SK-N-SH treated with all-trans-retinoic acid at 6 μM for 48 hours (cell line): ENCODE data around the gene GNG11.

Source experiments
- ATAC-seq: fragments of 200-7000 bp; cut with Tn5 transposase; 3 replicates; pipeline ENCODE4 v1.9.1; 2020; ENCODE audit warnings: mild to moderate bottlenecking, moderate library complexity
- ARNTL ChIP-seq: fragments of 450-650 bp; formaldehyde crosslinking; IDR thresholded peaks from 2 replicates; pipeline ENCODE4 v1.5.0; 2020; ENCODE audit warnings: low read depth, mild to moderate bottlenecking, moderate library complexity, borderline replicate concordance
- BACH2 ChIP-seq: fragments of 250-450 bp; sonication (Bioruptor Pico); IDR thresholded peaks from 2 replicates; pipeline ENCODE4 v1.9.0; 2021; ENCODE audit warnings: mild to moderate bottlenecking, borderline replicate concordance
- CSDC2 ChIP-seq: fragments of 250-450 bp; sonication (Bioruptor Pico); IDR thresholded peaks from 2 replicates; pipeline ENCODE4 v1.5.0; 2020; ENCODE audit warnings: mild to moderate bottlenecking, moderate library complexity
- ESRRG ChIP-seq: fragments of 250-450 bp; sonication (Bioruptor Pico); IDR thresholded peaks from 2 replicates; pipeline ENCODE4 v1.6.1; 2021; ENCODE audit warnings: mild to moderate bottlenecking
- GLIS3 ChIP-seq: fragments of 250-450 bp; sonication (Bioruptor Pico); IDR thresholded peaks from 2 replicates; pipeline ENCODE4 v1.5.0; 2020; ENCODE audit warnings: mild to moderate bottlenecking, moderate library complexity
- ISL1 ChIP-seq: fragments of 250-450 bp; sonication (Bioruptor Pico); IDR thresholded peaks from 2 replicates; pipeline ENCODE4 v2.1.2; 2022; ENCODE audit warnings: mild to moderate bottlenecking, moderate library complexity
- OSR1 ChIP-seq: fragments of 250-450 bp; sonication (Bioruptor Pico); IDR thresholded peaks from 2 replicates; pipeline ENCODE4 v1.8.0; 2022; ENCODE audit warnings: moderate library complexity, mild to moderate bottlenecking, inconsistent platforms
- PPARA ChIP-seq: fragments of 250-450 bp; sonication (Bioruptor Pico); IDR thresholded peaks from 2 replicates; pipeline ENCODE4 v1.5.0; 2020; ENCODE audit warnings: mild to moderate bottlenecking, borderline replicate concordance
- RARB ChIP-seq: fragments of 250-450 bp; sonication (Bioruptor Pico); IDR thresholded peaks from 2 replicates; pipeline ENCODE4 v1.8.0; 2021; ENCODE audit warnings: mild to moderate bottlenecking, moderate library complexity
- SNAI2 ChIP-seq: fragments of 250-450 bp; sonication (Bioruptor Pico); IDR thresholded peaks from 2 replicates; pipeline ENCODE4 v1.5.0; 2020; ENCODE audit warnings: mild to moderate bottlenecking, moderate library complexity
- TCF4 ChIP-seq: fragments of 250-450 bp; sonication (Bioruptor Pico); IDR thresholded peaks from 2 replicates; pipeline ENCODE4 v1.8.0; 2021; ENCODE audit warnings: mild to moderate bottlenecking, moderate library complexity, borderline replicate concordance
- TOX ChIP-seq: fragments of 250-450 bp; sonication (Bioruptor Pico); IDR thresholded peaks from 2 replicates; pipeline ENCODE4 v1.8.0; 2021; ENCODE audit warnings: mild to moderate bottlenecking, moderate library complexity, borderline replicate concordance
- ZC3H10 ChIP-seq: fragments of 250-450 bp; sonication (Bioruptor Pico); IDR thresholded peaks from 2 replicates; pipeline ENCODE4 v1.5.1; 2021; ENCODE audit warnings: mild to moderate bottlenecking, moderate library complexity
- ZFP3 ChIP-seq: fragments of 250-450 bp; sonication (Bioruptor Pico); IDR thresholded peaks from 2 replicates; pipeline ENCODE4 v1.5.0; 2020; ENCODE audit warnings: mild to moderate bottlenecking, moderate library complexity
- ZFP30 ChIP-seq: fragments of 450-650 bp; formaldehyde crosslinking; IDR thresholded peaks from 2 replicates; pipeline ENCODE4 v1.5.0; 2022; ENCODE audit warnings: mild to moderate bottlenecking, moderate library complexity
- ZNF565 ChIP-seq: fragments of 450-650 bp; formaldehyde crosslinking; conservative IDR thresholded peaks from 2 replicates; pipeline ENCODE4 v1.5.0; 2020; ENCODE audit warnings: low read depth, mild to moderate bottlenecking, moderate library complexity
- ZNF70 ChIP-seq: fragments of 450-650 bp; formaldehyde crosslinking; IDR thresholded peaks from 2 replicates; pipeline ENCODE4 v1.5.0; 2020; ENCODE audit warnings: mild to moderate bottlenecking, moderate library complexity
- ZNF8 ChIP-seq: fragments of 450-650 bp; formaldehyde crosslinking; IDR thresholded peaks from 2 replicates; pipeline ENCODE4 v1.5.0; 2020; ENCODE audit warnings: mild to moderate bottlenecking, moderate library complexity
- TF ChIP-seq, protein P1 (sequence below): fragments of 250-450 bp; sonication (Bioruptor Pico); IDR thresholded peaks from 2 replicates; pipeline ENCODE4 v1.5.1; 2020; ENCODE audit warnings: low read depth, mild to moderate bottlenecking, moderate library complexity
- TF ChIP-seq, protein P2 (sequence below): fragments of 250-450 bp; sonication (Bioruptor Pico); IDR thresholded peaks from 2 replicates; pipeline ENCODE4 v1.5.0; 2020; ENCODE audit warnings: mild to moderate bottlenecking, moderate library complexity
- TF ChIP-seq, protein P3 (sequence below): fragments of 250-450 bp; sonication (Bioruptor Pico); IDR thresholded peaks from 2 replicates; pipeline ENCODE4 v1.5.1; 2021; ENCODE audit warnings: mild to moderate bottlenecking, moderate library complexity
- TF ChIP-seq, protein P4 (sequence below): fragments of 250-450 bp; sonication (Bioruptor Pico); IDR thresholded peaks from 2 replicates; pipeline ENCODE4 v1.8.0; 2020; ENCODE audit warnings: mild to moderate bottlenecking, moderate library complexity, borderline replicate concordance
- TF ChIP-seq, protein P5 (sequence below): fragments of 250-450 bp; sonication (Bioruptor Pico); IDR thresholded peaks from 2 replicates; pipeline ENCODE4 v1.8.0; 2021; ENCODE audit warnings: low read depth, mild to moderate bottlenecking, moderate library complexity, borderline replicate concordance

Gene GNG11

DNA sequence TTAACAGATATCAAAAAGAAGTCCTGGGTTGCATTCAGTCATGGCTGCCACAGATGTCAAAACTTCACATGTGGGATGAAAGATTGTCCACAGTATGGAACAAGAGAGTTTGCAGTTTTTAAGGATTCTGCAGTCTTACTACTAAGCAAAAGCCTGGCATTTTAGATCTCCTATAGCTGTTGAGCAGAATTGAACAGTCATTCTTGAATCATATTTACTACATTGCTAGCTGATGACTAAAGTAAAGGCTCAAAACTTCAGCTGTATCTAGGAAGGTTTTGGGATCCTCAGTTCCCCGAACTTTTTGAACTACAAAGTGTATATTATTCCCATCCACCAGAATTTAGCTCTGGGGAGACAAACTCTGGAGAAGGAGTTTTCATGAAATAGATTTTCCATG lies 51.6 kb downstream of the GNG11 start:
- TF ChIP-seq BACH2 (CRISPR knock-in tag) (no peak), ZNF8 (CRISPR knock-in tag) (no peak), ZNF70 (CRISPR knock-in tag) (no peak), CSDC2 (CRISPR knock-in tag) (no peak), TCF4 (no peak), PPARA (no peak), SNAI2 (CRISPR knock-in tag) (no peak), GLIS3 (CRISPR knock-in tag) (no peak), ZC3H10 (CRISPR knock-in tag) (no peak), ISL1 (CRISPR knock-in tag) (no peak), ZFP3 (no peak), ZFP30 (CRISPR knock-in tag) (no peak), ARNTL (CRISPR knock-in tag) (no peak), RARB (CRISPR knock-in tag) (no peak), OSR1 (CRISPR knock-in tag) (no peak)
- TF ChIP-seq, protein P1, sequence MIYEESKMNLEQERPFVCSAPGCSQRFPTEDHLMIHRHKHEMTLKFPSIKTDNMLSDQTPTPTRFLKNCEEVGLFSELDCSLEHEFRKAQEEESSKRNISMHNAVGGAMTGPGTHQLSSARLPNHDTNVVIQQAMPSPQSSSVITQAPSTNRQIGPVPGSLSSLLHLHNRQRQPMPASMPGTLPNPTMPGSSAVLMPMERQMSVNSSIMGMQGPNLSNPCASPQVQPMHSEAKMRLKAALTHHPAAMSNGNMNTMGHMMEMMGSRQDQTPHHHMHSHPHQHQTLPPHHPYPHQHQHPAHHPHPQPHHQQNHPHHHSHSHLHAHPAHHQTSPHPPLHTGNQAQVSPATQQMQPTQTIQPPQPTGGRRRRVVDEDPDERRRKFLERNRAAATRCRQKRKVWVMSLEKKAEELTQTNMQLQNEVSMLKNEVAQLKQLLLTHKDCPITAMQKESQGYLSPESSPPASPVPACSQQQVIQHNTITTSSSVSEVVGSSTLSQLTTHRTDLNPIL = no peak
- TF ChIP-seq, protein P2, sequence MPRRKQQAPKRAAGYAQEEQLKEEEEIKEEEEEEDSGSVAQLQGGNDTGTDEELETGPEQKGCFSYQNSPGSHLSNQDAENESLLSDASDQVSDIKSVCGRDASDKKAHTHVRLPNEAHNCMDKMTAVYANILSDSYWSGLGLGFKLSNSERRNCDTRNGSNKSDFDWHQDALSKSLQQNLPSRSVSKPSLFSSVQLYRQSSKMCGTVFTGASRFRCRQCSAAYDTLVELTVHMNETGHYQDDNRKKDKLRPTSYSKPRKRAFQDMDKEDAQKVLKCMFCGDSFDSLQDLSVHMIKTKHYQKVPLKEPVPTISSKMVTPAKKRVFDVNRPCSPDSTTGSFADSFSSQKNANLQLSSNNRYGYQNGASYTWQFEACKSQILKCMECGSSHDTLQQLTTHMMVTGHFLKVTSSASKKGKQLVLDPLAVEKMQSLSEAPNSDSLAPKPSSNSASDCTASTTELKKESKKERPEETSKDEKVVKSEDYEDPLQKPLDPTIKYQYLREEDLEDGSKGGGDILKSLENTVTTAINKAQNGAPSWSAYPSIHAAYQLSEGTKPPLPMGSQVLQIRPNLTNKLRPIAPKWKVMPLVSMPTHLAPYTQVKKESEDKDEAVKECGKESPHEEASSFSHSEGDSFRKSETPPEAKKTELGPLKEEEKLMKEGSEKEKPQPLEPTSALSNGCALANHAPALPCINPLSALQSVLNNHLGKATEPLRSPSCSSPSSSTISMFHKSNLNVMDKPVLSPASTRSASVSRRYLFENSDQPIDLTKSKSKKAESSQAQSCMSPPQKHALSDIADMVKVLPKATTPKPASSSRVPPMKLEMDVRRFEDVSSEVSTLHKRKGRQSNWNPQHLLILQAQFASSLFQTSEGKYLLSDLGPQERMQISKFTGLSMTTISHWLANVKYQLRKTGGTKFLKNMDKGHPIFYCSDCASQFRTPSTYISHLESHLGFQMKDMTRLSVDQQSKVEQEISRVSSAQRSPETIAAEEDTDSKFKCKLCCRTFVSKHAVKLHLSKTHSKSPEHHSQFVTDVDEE (CRISPR knock-in tag) = no peak
- TF ChIP-seq, protein P3, sequence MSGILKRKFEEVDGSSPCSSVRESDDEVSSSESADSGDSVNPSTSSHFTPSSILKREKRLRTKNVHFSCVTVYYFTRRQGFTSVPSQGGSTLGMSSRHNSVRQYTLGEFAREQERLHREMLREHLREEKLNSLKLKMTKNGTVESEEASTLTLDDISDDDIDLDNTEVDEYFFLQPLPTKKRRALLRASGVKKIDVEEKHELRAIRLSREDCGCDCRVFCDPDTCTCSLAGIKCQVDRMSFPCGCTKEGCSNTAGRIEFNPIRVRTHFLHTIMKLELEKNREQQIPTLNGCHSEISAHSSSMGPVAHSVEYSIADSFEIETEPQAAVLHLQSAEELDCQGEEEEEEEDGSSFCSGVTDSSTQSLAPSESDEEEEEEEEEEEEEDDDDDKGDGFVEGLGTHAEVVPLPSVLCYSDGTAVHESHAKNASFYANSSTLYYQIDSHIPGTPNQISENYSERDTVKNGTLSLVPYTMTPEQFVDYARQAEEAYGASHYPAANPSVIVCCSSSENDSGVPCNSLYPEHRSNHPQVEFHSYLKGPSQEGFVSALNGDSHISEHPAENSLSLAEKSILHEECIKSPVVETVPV (CRISPR knock-in tag) = no peak
- TF ChIP-seq, protein P4, sequence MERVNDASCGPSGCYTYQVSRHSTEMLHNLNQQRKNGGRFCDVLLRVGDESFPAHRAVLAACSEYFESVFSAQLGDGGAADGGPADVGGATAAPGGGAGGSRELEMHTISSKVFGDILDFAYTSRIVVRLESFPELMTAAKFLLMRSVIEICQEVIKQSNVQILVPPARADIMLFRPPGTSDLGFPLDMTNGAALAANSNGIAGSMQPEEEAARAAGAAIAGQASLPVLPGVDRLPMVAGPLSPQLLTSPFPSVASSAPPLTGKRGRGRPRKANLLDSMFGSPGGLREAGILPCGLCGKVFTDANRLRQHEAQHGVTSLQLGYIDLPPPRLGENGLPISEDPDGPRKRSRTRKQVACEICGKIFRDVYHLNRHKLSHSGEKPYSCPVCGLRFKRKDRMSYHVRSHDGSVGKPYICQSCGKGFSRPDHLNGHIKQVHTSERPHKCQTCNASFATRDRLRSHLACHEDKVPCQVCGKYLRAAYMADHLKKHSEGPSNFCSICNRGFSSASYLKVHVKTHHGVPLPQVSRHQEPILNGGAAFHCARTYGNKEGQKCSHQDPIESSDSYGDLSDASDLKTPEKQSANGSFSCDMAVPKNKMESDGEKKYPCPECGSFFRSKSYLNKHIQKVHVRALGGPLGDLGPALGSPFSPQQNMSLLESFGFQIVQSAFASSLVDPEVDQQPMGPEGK (CRISPR knock-in tag) = no peak
- TF ChIP-seq, protein P5, sequence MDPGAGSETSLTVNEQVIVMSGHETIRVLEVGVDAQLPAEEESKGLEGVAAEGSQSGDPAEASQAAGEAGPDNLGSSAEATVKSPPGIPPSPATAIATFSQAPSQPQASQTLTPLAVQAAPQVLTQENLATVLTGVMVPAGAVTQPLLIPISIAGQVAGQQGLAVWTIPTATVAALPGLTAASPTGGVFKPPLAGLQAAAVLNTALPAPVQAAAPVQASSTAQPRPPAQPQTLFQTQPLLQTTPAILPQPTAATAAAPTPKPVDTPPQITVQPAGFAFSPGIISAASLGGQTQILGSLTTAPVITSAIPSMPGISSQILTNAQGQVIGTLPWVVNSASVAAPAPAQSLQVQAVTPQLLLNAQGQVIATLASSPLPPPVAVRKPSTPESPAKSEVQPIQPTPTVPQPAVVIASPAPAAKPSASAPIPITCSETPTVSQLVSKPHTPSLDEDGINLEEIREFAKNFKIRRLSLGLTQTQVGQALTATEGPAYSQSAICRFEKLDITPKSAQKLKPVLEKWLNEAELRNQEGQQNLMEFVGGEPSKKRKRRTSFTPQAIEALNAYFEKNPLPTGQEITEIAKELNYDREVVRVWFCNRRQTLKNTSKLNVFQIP = no peak
- ATAC-seq = peak; percentile 58

DNA sequence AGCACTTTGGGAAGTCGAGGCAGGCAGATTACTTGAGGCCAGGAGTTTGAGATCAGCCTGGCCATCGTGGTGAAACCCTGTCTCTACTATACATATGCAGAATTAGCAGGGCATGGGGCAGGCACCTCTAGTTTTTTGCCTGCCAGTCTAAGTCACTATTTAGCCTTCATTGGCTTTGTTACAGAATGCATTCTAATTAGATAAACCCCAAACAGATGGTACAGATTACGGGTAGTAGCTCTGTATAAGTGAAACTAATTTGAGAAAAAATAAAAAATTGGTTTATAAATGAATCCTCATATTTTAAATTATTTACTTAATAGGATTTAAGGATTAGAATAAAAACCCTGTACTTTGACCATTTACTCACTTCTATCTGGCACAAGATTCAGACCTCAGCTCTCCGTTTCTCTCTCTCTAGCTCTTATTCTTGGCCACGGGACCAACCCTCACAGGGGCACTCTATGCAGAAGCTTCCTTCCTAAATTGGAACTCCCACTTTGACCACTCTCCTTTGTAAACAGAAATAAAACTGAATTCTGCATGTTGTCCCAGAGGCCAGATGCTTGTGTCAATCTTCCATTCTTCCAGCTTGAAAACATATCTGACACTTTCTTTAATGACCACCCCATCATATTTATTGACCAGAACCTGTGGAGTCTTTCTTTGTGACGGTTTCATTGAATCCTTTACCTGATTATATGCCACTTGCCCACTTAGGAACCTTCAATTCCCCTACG lies 55.8 kb downstream of the GNG11 start:
- peak; percentile 64; the same call in 2 of the 3 replicates for ATAC-seq
- TF ChIP-seq CSDC2 (CRISPR knock-in tag) (no peak), TOX (CRISPR knock-in tag) (no peak), ESRRG (no peak), ZFP30 (CRISPR knock-in tag) (no peak), TCF4 (no peak), PPARA (no peak), ZNF8 (CRISPR knock-in tag) (no peak), ZNF70 (CRISPR knock-in tag) (no peak), ISL1 (CRISPR knock-in tag) (no peak), RARB (CRISPR knock-in tag) (no peak), ZNF565 (CRISPR knock-in tag) (no peak), ZFP3 (no peak)
- TF ChIP-seq, protein P3 (CRISPR knock-in tag) = no peak
- TF ChIP-seq, protein P2 (CRISPR knock-in tag) = no peak
- TF ChIP-seq, protein P1 = no peak
